ENCODE measurements around the gene ZNG1A.
"Not testable (repeated sequence)": the region's sequence is repeated elsewhere in the genome, so short reads cannot be mapped to it uniquely, and the experiment has no call there.

The ZNG1A gene

GRCh38 chr9:94323-94722, 84.5 kb downstream of the ZNG1A start:
- not testable (repeated sequence) for H2AFZ ChIP-seq (ENCODE audit: insufficient read depth, low read length, poor library complexity); H3K4ac ChIP-seq (ENCODE audit: low read depth, low read length); H3K4me2 ChIP-seq (ENCODE audit: low read length); H3K36me3 ChIP-seq (ENCODE audit: control insufficient read depth in 1 of 2, insufficient read depth in 2 of 2, low read length in 2 of 2); H3K79me2 ChIP-seq (ENCODE audit: control insufficient read depth, insufficient read depth, low read length, poor library complexity); H2BK12ac ChIP-seq (ENCODE audit: low read length); H4K12ac ChIP-seq (ENCODE audit: low read depth, low read length); H3K9me3 ChIP-seq (ENCODE audit: insufficient read depth, low read depth, low read length); H4K91ac ChIP-seq (ENCODE audit: low read depth, low read length); H3K14ac ChIP-seq (ENCODE audit: low read length); H2BK120ac ChIP-seq (ENCODE audit: insufficient read depth, low read length, poor library complexity); H3K27ac ChIP-seq (ENCODE audit: low read depth, low read length); H3K79me1 ChIP-seq (ENCODE audit: low read length); H2AK5ac ChIP-seq (ENCODE audit: low read length); H2BK5ac ChIP-seq (ENCODE audit: low read depth, low read length, poor library complexity); H3K23ac ChIP-seq (ENCODE audit: low read length); DNase-seq; H3K4me1 ChIP-seq (ENCODE audit: control insufficient read depth in 1 of 2, insufficient read depth in 2 of 2, low read length in 2 of 2); H3K9ac ChIP-seq (ENCODE audit: low read length); H3K4me3 ChIP-seq (ENCODE audit: low read depth, low read length); H4K8ac ChIP-seq (ENCODE audit: low read depth, low read length); H3K27me3 ChIP-seq (ENCODE audit: insufficient read depth, low read length); H3K18ac ChIP-seq (ENCODE audit: low read length)
- WGBS (ENCODE audit: extremely low coverage, insufficient coverage, insufficient read length) = no CpG with 5 or more reads among the region's 5 CpGs

GRCh38 chr9:93909-94308, 84.9 kb downstream of the ZNG1A start:
- H2BK5ac ChIP-seq (ENCODE audit: low read depth, low read length, poor library complexity); H3K4ac ChIP-seq (ENCODE audit: low read depth, low read length); H2BK12ac ChIP-seq (ENCODE audit: low read length); H2BK120ac ChIP-seq (ENCODE audit: insufficient read depth, low read length, poor library complexity); H3K4me1 ChIP-seq (ENCODE audit: control insufficient read depth in 1 of 2, insufficient read depth in 2 of 2, low read length in 2 of 2); H3K79me2 ChIP-seq (ENCODE audit: control insufficient read depth, insufficient read depth, low read length, poor library complexity); H3K79me1 ChIP-seq (ENCODE audit: low read length); H3K27ac ChIP-seq (ENCODE audit: low read depth, low read length); H3K4me2 ChIP-seq (ENCODE audit: low read length); H3K9me3 ChIP-seq (ENCODE audit: insufficient read depth, low read depth, low read length); H3K14ac ChIP-seq (ENCODE audit: low read length); H3K9ac ChIP-seq (ENCODE audit: low read length); H2AFZ ChIP-seq (ENCODE audit: insufficient read depth, low read length, poor library complexity); H3K36me3 ChIP-seq (ENCODE audit: control insufficient read depth in 1 of 2, insufficient read depth in 2 of 2, low read length in 2 of 2); H3K23ac ChIP-seq (ENCODE audit: low read length); H3K18ac ChIP-seq (ENCODE audit: low read length); H3K27me3 ChIP-seq (ENCODE audit: insufficient read depth, low read length); H4K12ac ChIP-seq (ENCODE audit: low read depth, low read length); H4K91ac ChIP-seq (ENCODE audit: low read depth, low read length); H4K8ac ChIP-seq (ENCODE audit: low read depth, low read length); DNase-seq; H2AK5ac ChIP-seq (ENCODE audit: low read length); H3K4me3 ChIP-seq (ENCODE audit: low read depth, low read length): not testable (repeated sequence)
- no CpG with 5 or more reads among the region's 5 CpGs for WGBS (ENCODE audit: extremely low coverage, insufficient coverage, insufficient read length)

- no CpG with 5 or more reads among the region's 1 CpG for WGBS (ENCODE audit: extremely low coverage, insufficient coverage, insufficient read length)
- not testable (repeated sequence) for H3K14ac ChIP-seq (ENCODE audit: low read length); H3K4me3 ChIP-seq (ENCODE audit: low read depth, low read length); H3K4me1 ChIP-seq (ENCODE audit: control insufficient read depth in 1 of 2, insufficient read depth in 2 of 2, low read length in 2 of 2); H3K23ac ChIP-seq (ENCODE audit: low read length); H2AK5ac ChIP-seq (ENCODE audit: low read length); DNase-seq; H2BK12ac ChIP-seq (ENCODE audit: low read length); H4K12ac ChIP-seq (ENCODE audit: low read depth, low read length); H3K18ac ChIP-seq (ENCODE audit: low read length); H3K27ac ChIP-seq (ENCODE audit: low read depth, low read length); H3K36me3 ChIP-seq (ENCODE audit: control insufficient read depth in 1 of 2, insufficient read depth in 2 of 2, low read length in 2 of 2); H2AFZ ChIP-seq (ENCODE audit: insufficient read depth, low read length, poor library complexity); H4K91ac ChIP-seq (ENCODE audit: low read depth, low read length); H3K9me3 ChIP-seq (ENCODE audit: insufficient read depth, low read depth, low read length); H2BK120ac ChIP-seq (ENCODE audit: insufficient read depth, low read length, poor library complexity); H3K79me1 ChIP-seq (ENCODE audit: low read length); H2BK5ac ChIP-seq (ENCODE audit: low read depth, low read length, poor library complexity); H4K8ac ChIP-seq (ENCODE audit: low read depth, low read length); H3K79me2 ChIP-seq (ENCODE audit: control insufficient read depth, insufficient read depth, low read length, poor library complexity); H3K27me3 ChIP-seq (ENCODE audit: insufficient read depth, low read length); H3K4ac ChIP-seq (ENCODE audit: low read depth, low read length); H3K4me2 ChIP-seq (ENCODE audit: low read length); H3K9ac ChIP-seq (ENCODE audit: low read length)
Measured at GRCh38 chr9:90851-91250, 88.0 kb downstream of the ZNG1A start.

GRCh38 chr9:88396-89037, 90.3 kb downstream of the ZNG1A start:
- H2AK5ac ChIP-seq (ENCODE audit: low read length); H3K79me1 ChIP-seq (ENCODE audit: low read length); H2BK120ac ChIP-seq (ENCODE audit: insufficient read depth, low read length, poor library complexity); H3K4ac ChIP-seq (ENCODE audit: low read depth, low read length); H3K79me2 ChIP-seq (ENCODE audit: control insufficient read depth, insufficient read depth, low read length, poor library complexity); H4K8ac ChIP-seq (ENCODE audit: low read depth, low read length); H3K14ac ChIP-seq (ENCODE audit: low read length); H3K9me3 ChIP-seq (ENCODE audit: insufficient read depth, low read depth, low read length); H3K4me3 ChIP-seq (ENCODE audit: low read depth, low read length); H4K91ac ChIP-seq (ENCODE audit: low read depth, low read length); H3K36me3 ChIP-seq (ENCODE audit: control insufficient read depth in 1 of 2, insufficient read depth in 2 of 2, low read length in 2 of 2); H2AFZ ChIP-seq (ENCODE audit: insufficient read depth, low read length, poor library complexity); H4K12ac ChIP-seq (ENCODE audit: low read depth, low read length); H3K4me2 ChIP-seq (ENCODE audit: low read length); H3K4me1 ChIP-seq (ENCODE audit: control insufficient read depth in 1 of 2, insufficient read depth in 2 of 2, low read length in 2 of 2); H3K27ac ChIP-seq (ENCODE audit: low read depth, low read length); H3K9ac ChIP-seq (ENCODE audit: low read length); H3K27me3 ChIP-seq (ENCODE audit: insufficient read depth, low read length); H2BK12ac ChIP-seq (ENCODE audit: low read length); H2BK5ac ChIP-seq (ENCODE audit: low read depth, low read length, poor library complexity); DNase-seq; H3K23ac ChIP-seq (ENCODE audit: low read length); H3K18ac ChIP-seq (ENCODE audit: low read length): not testable (repeated sequence)
- WGBS (ENCODE audit: extremely low coverage, insufficient coverage, insufficient read length) = no CpG with 5 or more reads among the region's 11 CpGs
